ENCODE measurements around the gene KCNA10. TPM values are rescaled to one million over a fixed set of nuclear protein-coding genes. Genes with fewer than 3 reads are reported as not detected.
A peak's percentile ranks its signal among the peaks of the same experiment; 100 is the strongest.

KCNA10 gene
- total RNA-seq, 1 experiment from 2014 or later: not detected

DNA sequence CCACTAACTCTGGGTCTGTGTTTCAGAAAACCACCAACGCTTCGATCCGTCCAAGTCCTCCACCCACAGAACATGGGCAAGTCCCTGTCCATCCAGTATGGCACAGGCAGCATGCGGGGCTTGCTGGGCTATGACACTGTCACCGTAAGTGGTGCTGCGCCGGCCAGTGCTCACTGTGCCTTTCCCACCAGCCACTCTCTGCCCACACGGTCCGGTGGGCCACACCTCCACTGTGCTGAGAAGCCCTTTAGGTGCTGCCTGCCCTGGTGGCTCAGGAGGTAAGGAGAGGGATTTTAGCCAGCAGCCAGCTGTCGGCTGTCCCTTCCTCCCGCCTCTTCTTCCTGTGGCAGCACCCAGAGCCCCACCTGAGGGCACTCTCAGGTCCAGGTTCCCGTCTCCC, 34.2 kb downstream of the KCNA10 start:
- Histone ChIP-seq H3K56ac (ENCODE audit: insufficient read length, low read depth, low read length) (no peak overlapping the region), H4K20me1 (ENCODE audit: control insufficient read depth, insufficient read depth, insufficient read length) (no peaks in the 10 kb centered on the region), H3K79me1 (ENCODE audit: insufficient read depth, low read depth, low read length, poor library complexity, severe bottlenecking) (no peaks in the 10 kb centered on the region), H2AK5ac (ENCODE audit: insufficient read length, low read length) (no peak overlapping the region), H3K4ac (ENCODE audit: low read depth, low read length) (no peak overlapping the region), H3K4me1 (ENCODE audit: insufficient read depth, low read length) (no peaks in the 10 kb centered on the region), H2BK12ac (ENCODE audit: insufficient read length, low read depth, low read length) (no peak overlapping the region), H4K5ac (ENCODE audit: insufficient read length, low read depth, low read length) (no peak overlapping the region), H3K27ac (ENCODE audit: insufficient read length, low read depth, low read length) (no peak overlapping the region), H3T11ph (ENCODE audit: low read length) (no peak overlapping the region), H3K23ac (ENCODE audit: insufficient read length, low read depth, low read length) (no peak overlapping the region), H3K9me3 (ENCODE audit: control insufficient read depth, low read depth, low read length) (no peaks in the 10 kb centered on the region), H4K8ac (replicated peaks; ENCODE audit: insufficient read length, low read depth, low read length) (no peak overlapping the region), H3K14ac (ENCODE audit: insufficient read depth, low read length) (0 out of 2 replicates have a peak overlapping the region, but pooled peaks have one; percentile 8), H2AFZ (ENCODE audit: low read length) (no peak overlapping the region), H3K18ac (ENCODE audit: insufficient read length, low read depth, low read length) (no peak overlapping the region), H3K79me2 (ENCODE audit: insufficient read depth, low read length) (no peaks in the 10 kb centered on the region), H2BK5ac (ENCODE audit: insufficient read length, low read length) (no peak overlapping the region), H2BK15ac (ENCODE audit: low read depth, low read length) (no peak overlapping the region), H3K4me2 (ENCODE audit: insufficient read depth, insufficient read length, low read length) (no peak overlapping the region), H2BK120ac (ENCODE audit: low read depth, low read length, poor library complexity, severe bottlenecking) (no peak overlapping the region), H4K91ac (ENCODE audit: insufficient read length, low read depth, low read length) (no peak overlapping the region), H3K23me2 (ENCODE audit: insufficient read length, low read depth, low read length, poor library complexity, severe bottlenecking) (no peaks in the 10 kb centered on the region), H2BK20ac (ENCODE audit: low read depth, low read length, poor library complexity, severe bottlenecking) (no peak overlapping the region), H3K27me3 (ENCODE audit: insufficient read depth, low read length) (no peaks in the 10 kb centered on the region), H3K9ac (ENCODE audit: extremely low read depth, insufficient read length, low read length) (no peak overlapping the region)
- no peak overlapping the region for H3K4me3 Mint-ChIP-seq
- no peaks in the 10 kb centered on the region; a peak in 1 of 7 replicates for H3K36me3 Mint-ChIP-seq (ENCODE audit: insufficient read depth in 1 of 3, low read depth in 3 of 3)
- peaks cover 20 to 26% of the 10 kb centered on the region in 2 experiments for H3K4me1 Mint-ChIP-seq
- peaks cover 3% of the 10 kb centered on the region; the same call in 1 of the 2 replicates for H3K27me3 Mint-ChIP-seq (ENCODE audit: low read depth)
- no peak overlapping the region for H3K27ac Mint-ChIP-seq
- WGBS (ENCODE audit: extremely low coverage, insufficient read length, low lambda C conversion rate): no CpG with 5 or more reads among the region's 12 CpGs
- DNase-seq: no peak
- no peaks in the 10 kb centered on the region for H3K9me3 Mint-ChIP-seq
- TF ChIP-seq, protein P1, sequence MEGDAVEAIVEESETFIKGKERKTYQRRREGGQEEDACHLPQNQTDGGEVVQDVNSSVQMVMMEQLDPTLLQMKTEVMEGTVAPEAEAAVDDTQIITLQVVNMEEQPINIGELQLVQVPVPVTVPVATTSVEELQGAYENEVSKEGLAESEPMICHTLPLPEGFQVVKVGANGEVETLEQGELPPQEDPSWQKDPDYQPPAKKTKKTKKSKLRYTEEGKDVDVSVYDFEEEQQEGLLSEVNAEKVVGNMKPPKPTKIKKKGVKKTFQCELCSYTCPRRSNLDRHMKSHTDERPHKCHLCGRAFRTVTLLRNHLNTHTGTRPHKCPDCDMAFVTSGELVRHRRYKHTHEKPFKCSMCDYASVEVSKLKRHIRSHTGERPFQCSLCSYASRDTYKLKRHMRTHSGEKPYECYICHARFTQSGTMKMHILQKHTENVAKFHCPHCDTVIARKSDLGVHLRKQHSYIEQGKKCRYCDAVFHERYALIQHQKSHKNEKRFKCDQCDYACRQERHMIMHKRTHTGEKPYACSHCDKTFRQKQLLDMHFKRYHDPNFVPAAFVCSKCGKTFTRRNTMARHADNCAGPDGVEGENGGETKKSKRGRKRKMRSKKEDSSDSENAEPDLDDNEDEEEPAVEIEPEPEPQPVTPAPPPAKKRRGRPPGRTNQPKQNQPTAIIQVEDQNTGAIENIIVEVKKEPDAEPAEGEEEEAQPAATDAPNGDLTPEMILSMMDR (conservative IDR thresholded peaks at IDR 0.05): no peak

Data from H9 (cell line).